ENCODE results near the gene FGFBP1.

DNA sequence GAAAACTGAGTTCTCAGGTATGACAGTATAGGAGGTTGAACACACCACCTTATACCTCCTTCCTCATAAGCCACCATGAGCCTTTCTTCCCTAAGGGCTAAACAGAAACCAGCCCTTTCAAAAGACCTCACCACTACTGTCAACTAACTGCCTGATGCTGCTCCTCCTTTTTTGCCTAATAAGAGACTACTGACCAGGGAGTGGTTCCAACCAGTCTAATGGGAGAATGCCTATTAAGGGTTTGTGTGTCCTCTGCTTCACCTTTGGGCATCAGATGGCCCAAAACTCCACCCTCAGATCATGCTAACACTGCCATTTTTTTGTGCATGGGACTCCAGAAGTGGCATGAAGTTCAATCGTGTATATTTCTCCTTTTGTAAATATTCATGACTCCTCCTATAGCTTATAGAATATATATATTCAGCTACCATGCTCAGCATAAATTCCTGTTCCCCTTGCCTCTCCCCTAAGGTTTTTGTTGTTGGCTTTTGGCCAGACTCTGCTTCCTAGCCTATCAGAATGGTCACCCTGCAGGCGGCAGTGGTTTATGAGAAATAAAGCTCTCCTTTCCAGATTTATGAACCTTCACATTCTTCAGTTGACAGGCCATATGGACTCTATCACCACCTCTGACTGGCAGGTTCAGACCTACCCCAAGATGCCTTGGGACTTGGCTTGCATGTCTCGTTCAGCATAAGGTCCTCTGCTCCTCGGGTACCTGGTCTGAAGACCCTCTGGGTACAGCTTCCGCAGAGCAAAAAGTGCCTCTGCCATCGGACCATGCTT lies 28.2 kb downstream of the FGFBP1 start:
- no peak for TF ChIP-seq CTCF (conservative IDR thresholded peaks at IDR 0.05)
- no peak for TF ChIP-seq EZH2 (IDR thresholded peaks at IDR 0.05; ENCODE audit: low read depth)
